GM12801 (cell line): ENCODE data around the gene GMPR.

Source experiments
- TF ChIP-seq, protein P1 (sequence below): IDR thresholded peaks from one replicate; pipeline ENCODE4 v1.5.1; 2011; ENCODE audit warnings: control low read depth; ENCODE audit not compliant: insufficient read length; ENCODE audit errors: extremely low read depth

The GMPR gene

DNA sequence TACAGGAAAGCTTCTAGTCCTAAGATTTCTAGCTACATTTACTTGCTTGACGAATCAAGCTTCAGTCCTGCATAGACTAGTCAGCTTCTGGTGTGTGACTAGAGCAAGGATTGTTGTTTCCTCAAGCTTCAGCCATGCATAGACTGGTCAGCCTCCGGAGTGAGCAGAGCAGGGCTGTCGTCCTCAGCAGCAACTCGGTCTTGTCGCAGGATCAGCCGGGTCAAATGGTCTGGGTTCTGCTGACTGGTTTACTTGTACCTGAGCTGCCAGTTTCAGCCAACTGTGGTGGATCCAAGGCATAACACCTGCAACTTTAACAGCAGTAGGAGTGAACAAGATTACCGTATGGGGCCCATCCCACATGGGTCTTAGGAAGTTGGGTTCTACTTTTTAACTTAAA, 10.8 kb upstream of the GMPR start:
- TF ChIP-seq, protein P1, sequence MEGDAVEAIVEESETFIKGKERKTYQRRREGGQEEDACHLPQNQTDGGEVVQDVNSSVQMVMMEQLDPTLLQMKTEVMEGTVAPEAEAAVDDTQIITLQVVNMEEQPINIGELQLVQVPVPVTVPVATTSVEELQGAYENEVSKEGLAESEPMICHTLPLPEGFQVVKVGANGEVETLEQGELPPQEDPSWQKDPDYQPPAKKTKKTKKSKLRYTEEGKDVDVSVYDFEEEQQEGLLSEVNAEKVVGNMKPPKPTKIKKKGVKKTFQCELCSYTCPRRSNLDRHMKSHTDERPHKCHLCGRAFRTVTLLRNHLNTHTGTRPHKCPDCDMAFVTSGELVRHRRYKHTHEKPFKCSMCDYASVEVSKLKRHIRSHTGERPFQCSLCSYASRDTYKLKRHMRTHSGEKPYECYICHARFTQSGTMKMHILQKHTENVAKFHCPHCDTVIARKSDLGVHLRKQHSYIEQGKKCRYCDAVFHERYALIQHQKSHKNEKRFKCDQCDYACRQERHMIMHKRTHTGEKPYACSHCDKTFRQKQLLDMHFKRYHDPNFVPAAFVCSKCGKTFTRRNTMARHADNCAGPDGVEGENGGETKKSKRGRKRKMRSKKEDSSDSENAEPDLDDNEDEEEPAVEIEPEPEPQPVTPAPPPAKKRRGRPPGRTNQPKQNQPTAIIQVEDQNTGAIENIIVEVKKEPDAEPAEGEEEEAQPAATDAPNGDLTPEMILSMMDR: no peak

DNA sequence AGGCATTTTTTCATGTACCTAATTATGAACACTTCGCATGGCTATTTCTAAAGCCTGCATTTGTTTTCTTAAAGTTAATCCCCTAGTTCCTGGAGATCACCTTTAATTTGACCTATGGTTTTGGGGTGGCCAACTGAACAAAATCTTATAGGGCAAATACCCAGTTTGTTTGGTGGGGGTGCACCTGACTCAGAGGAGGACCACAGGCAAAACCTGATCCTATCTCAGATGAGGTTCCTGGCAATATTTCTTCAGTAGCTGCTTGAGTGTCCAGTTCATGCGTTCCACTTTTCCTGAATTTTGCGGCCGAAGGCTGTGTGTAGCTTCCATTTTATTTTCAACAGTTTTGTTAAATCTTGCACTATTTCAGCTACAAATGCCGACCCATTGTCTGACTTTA, 10.3 kb upstream of the GMPR start:
- TF ChIP-seq, protein P1: no peak

DNA sequence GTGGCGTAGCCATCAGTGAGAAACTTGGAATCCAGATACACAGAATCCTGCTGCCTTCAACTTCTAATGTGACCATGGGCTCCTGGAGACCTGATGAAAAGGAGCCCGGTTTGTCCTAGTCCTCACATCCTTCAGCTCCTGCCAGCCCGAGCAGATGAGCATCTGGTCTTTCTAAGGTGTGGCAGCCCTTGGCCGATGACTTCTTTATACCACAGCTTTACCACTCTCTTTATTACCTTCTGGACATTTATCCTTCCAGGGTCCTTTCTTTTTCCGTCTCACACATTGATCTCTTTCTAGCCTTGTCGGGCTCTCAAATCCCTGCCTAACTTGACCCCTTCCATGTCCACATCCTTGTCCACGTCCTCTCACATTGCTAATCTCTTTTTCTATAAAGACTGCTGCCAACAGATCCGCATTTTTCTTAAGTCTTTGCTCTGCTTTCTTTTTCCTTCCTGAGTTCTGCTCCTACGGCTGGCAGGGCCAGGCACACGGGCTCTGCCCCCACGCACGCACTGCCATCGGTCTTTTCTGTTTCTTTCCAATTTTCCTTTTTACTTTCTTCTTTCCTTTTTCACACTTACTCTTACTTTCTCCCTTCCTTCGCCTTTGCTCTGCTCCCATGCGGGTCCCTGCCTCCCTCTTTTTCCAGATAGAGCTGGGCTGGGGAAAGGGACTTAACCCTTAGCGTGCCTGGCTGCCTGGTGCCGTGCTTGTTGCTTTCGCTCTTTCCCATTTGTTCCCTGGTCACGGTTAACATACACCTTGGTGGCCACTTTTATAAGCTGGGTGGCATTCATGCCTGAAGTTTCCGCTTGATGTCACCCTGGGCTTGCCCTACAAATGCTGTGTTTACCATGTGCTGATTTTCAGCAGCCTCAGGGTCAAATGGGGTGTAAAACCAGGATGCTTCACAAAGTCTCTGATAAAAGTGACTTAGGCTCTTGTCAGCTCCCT, 9.4 kb upstream of the GMPR start:
- TF ChIP-seq, protein P1: no peak

DNA sequence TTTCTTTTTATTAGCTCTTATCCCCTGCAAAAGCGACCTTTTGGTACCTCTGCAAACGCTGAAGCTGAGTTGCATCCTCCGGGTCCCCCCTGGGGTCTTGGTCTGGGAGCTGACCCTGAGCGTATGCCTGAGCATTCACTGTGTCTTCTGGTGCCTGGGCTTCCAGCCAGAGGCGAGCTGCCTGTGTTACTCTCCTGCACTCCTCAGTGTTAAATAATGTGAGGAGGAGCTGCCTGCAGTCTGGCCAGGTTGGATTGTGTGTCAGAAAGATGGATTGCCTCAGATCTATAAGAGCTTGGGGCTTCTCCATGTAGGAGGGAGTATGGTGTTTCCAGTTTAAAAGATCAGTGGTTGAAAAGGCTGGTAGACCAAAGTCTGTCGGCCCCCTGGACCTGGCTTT, 8.7 kb upstream of the GMPR start:
- TF ChIP-seq, protein P1: no peak

DNA sequence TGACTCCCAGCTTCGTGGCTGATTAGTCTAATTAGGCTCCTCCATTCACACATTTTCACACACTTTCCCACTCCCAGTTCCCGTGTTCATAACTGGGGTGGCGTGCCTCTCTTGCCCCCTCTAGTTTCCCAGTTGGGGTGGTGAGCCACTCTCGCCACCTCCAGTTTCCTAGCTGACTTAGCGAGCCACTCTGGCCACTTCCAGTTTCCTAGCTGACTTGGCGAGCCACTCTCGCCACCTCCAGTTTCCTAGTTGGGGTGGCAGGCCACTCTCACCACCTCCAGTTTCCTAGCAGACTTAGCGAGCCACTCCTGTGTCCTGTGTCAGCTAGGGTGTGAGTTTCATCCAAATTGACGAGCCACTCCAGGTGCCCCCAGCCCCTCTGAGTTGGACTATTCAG, 7.4 kb upstream of the GMPR start:
- TF ChIP-seq, protein P1: no peak

DNA sequence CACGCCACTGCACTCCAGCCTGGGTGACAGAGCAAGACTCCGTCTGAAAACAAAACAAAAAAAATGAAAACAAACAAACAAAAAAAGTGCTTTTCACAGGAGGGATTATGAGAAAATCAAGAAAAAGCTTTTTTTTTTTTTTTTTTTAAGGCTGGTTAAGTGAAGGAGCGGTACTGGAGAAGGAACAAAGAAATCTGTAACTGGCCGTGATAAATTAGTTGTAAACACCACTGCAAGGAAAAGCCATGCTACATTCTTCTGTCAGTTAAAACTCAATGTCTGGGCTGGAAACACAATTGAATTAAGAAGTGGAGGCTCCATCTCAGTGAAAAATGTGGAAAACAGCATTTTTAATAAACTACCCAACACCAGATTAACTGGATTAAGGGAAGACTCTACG, 6.3 kb upstream of the GMPR start:
- TF ChIP-seq, protein P1: no peak

DNA sequence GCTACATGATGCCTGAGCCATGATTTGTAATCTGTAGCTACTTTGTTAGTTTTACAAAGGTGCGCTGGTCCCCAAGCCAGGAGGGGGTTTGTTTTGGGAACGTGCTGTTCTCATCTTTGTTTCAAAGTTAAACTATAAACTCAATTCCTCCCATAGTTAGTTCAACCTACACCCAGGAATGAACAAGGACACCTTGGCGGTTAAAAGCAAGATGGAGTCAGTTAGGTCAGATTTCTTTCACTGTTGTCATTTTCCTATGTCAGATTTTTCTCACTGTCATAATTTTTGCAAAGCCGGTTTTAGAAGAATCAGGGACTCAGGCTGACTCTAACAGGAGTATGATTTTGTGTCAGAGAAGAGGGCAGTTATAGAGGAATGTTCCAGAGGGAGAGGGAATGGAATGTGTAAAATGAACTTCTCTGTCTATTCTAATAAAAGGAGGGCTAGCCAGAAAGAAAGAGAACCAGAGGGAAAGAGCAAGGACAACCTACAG, 2.3 kb upstream of the GMPR start:
- TF ChIP-seq, protein P1: no peak
